Caki2 (cell line): ENCODE results near the gene CPEB2. TPM values are rescaled to one million over a fixed set of nuclear protein-coding genes. Genes with fewer than 3 reads are reported as not detected.
A peak's percentile ranks its signal among the peaks of the same experiment; 100 is the strongest.
"Not testable (repeated sequence)": the region's sequence is repeated elsewhere in the genome, so short reads cannot be mapped to it uniquely, and the experiment has no call there.

ENCODE experiments used
- DNase-seq: peaks from one replicate; pipeline ENCODE4 v3.0.0-alpha.2; 2015; ENCODE audit warnings: low read depth
- in situ Hi-C: cut with HindIII; loops from 2 replicates; pipeline ENCODE4 v1.10.0; 2016; ENCODE audit warnings: low sequenced_read_pairs, low pct_unique_long_range_greater_than_20kb, mixed read lengths
- total RNA-seq: library from RNA; depleted of rRNA; stranded (reverse); fragments of >200 nt; shearing (Covaris generic); gene quantifications from 2 replicates; pipeline ENCODE4 v1.2.3, GENCODE V29; 2014; ENCODE audit warnings: low replicate concordance

Gene CPEB2
- total RNA-seq, 1 experiment from 2014 or later, result 7.9 TPM

- in situ Hi-C loops, result no loop called here
- DNase-seq, result no peak
Observed at GRCh38 chr4:15034071-15034764, 31.9 kb downstream of the CPEB2 start.

- no peak for DNase-seq
- in situ Hi-C loops, result no loop called here
Observed at GRCh38 chr4:15035159-15035558, 32.9 kb downstream of the CPEB2 start.

DNA sequence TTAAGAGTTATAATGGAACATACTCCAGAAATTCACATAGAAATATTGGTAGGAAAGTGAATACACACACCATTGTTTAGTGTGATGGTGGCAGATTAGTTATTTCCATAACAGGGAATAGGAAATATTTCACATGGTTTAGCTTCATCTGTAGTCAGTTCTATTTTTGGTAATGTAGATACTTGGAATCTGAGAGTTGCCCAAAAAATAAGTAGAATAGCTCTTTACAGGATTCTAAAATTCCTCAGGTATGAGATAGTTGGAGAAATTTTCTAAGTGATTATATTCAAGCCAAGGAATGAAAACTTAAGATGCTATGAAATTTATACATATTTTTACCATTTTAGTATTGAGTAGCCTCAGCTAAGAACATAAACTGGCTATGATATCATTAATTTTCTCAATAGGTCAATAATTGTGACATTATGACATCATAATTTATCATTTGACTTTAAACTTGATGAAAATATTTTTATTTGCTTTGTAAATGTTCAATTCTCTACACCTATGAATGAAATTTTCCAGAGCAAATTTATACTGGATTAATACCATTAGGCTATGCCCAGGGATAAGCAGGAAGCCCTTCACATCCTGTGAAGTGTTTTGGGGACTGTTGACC, 35.8 kb downstream of the CPEB2 start:
- DNase-seq, result no peak
- in situ Hi-C loops, result no loop called here

- in situ Hi-C loops, result no loop called here
- DNase-seq, result no peak
Observed at GRCh38 chr4:15040916-15041463, 38.7 kb downstream of the CPEB2 start.

GRCh38 chr4:15042529-15043167, 40.4 kb downstream of the CPEB2 start:
- in situ Hi-C loops, result no loop called here
- peak; percentile 59 for DNase-seq

- DNase-seq, result no peak
- in situ Hi-C loops, result no loop called here
Observed at GRCh38 chr4:15043226-15043625, 40.9 kb downstream of the CPEB2 start.

GRCh38 chr4:15043922-15044321, 41.6 kb downstream of the CPEB2 start:
- DNase-seq, result no peak
- in situ Hi-C loops, result no loop called here

- DNase-seq, result no peak
- in situ Hi-C loops, result no loop called here
Observed at GRCh38 chr4:15054541-15054940, 52.3 kb downstream of the CPEB2 start.

DNA sequence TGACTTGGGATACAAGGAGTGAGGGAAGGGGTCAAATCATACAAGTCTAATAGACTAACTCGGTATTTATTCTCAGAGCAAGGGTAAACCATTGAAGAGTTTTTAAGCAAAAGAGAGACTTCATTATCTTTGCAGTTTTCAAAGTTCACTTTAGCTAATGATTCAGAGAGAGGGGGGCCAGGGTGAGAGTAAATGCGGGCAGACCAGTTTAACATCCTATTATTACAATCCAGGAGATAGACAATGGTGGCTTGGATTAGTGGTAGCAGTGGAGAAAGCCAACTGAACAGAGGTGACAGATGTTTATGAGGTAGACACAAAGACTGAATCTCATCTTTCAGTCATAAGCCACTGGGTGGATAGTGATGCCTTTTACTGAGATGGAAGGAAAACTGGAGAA, 57.9 kb downstream of the CPEB2 start:
- in situ Hi-C loops, result no loop called here
- no peak for DNase-seq

GRCh38 chr4:15063341-15063740, 61.1 kb downstream of the CPEB2 start:
- in situ Hi-C loops, result no loop called here
- no peak for DNase-seq

- DNase-seq, result no peak
- in situ Hi-C loops, result no loop called here
Observed at GRCh38 chr4:15065516-15065915, 63.2 kb downstream of the CPEB2 start.

GRCh38 chr4:15066140-15066539, 63.9 kb downstream of the CPEB2 start:
- in situ Hi-C loops, result no loop called here
- DNase-seq, result no peak

DNA sequence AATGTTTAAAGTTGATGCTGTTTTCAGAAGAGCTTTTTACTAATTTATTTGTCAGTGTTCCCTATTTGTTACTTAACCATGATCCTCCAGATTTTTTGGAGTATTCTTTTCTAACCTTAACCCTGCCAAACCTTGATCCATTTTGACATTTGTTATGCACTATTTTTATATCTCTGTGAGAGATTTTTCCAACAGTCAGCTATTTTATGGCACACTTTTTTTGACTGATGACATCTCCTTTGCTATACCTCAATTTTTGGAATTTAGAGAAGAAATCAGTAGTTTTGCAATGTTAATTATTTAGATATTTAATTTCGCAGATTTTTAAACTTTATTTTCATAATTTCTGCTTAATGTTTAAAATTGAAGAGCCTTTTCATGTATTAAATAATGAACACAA, 66.0 kb downstream of the CPEB2 start:
- in situ Hi-C loops, result no loop called here
- DNase-seq, result no peak

DNA sequence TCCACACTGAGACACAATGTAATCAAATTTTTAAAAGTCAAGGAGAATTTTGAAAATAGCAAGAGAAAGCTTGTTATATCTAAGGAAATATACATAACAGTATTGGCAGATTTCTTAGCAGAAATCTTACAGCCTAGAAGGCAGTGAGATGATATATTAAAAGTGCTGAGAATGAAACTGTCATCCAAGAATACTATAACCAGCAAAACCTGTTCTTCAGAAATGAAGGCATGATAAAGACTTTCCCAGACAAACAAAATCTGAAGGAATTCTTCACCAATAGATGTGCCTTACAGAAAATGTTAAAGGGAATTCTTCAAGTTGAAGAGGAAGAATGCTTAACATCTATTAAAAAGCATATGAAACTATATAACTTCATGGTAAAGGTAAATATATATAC, 73.6 kb downstream of the CPEB2 start:
- no peak for DNase-seq
- in situ Hi-C loops, result no loop called here

- in situ Hi-C loops, result no loop called here
- DNase-seq, result no peak
Observed at GRCh38 chr4:15077969-15078368, 75.7 kb downstream of the CPEB2 start.

GRCh38 chr4:15078682-15079642, 76.7 kb downstream of the CPEB2 start:
- no peak for DNase-seq
- in situ Hi-C loops, result no loop called here

DNA sequence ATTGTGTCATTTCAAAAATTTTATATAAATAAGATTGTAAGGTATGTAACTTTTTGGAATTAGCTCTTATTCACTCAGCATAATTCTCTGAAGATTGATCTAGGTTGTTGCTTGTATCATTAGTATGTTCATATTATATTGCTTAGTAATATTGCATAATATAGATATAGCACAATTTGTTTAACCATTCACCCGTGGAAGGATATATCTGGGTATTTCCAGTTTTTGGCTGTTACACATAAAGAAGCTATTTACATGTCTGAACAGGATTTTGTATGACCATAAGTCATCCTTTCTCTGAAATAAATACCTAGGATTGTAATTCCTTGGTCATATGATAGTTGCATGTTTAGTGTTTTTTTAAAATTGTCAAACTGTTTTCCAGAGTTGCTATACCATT, 82.5 kb downstream of the CPEB2 start:
- no peak for DNase-seq
- in situ Hi-C loops, result no loop called here

DNA sequence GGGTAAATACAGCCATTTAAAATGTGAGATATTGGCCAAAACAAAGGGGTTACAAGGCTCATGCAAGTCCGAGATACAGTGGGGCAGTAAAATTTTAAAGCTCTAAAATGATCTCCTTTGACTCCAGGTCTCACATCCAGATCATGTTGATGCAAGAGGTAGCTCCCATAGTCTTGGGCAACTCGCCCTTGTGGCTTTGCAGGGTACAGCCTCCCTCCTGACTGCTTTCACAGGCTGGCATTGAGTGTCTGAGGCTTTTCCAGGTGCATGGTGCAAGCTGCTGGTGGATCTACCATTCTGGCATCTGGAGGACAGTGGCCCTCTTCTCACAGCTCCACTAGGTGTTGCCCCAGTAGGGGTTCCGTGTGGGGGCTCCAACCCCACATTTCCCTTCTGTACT, 83.5 kb downstream of the CPEB2 start:
- DNase-seq, in situ Hi-C loops: not testable (repeated sequence)
